Ascending aorta (tissue), 2 donors: ENCODE results near the gene HOXB3. TPM values are rescaled to one million over a fixed set of nuclear protein-coding genes. Genes with fewer than 3 reads are reported as not detected.

Experiments
- DNase-seq, 2 donors: peaks; one replicate each; pipeline ENCODE4 v3.0.0-alpha.2; 2019; ENCODE audit warnings: low spot score in 2 of 2
- H3K27ac ChIP-seq, 2 donors: fragments of 200-600 bp; sonication (generic); one replicate each; pipeline ENCODE4 v1.5.1; 2016 to 2017; ENCODE audit warnings: mild to moderate bottlenecking in 1 of 2
- H3K27me3 ChIP-seq: fragments of 200-600 bp; sonication (generic); one replicate; pipeline ENCODE4 v1.5.1; 2017
- H3K36me3 ChIP-seq, 2 donors: fragments of 200-600 bp; sonication (generic); one replicate each; pipeline ENCODE4 v1.5.1; 2016
- H3K4me1 ChIP-seq, 2 donors: fragments of 200-600 bp; sonication (generic); one replicate each; pipeline ENCODE4 v1.5.1; 2016 to 2017; ENCODE audit warnings: mild to moderate bottlenecking in 1 of 2
- H3K4me3 ChIP-seq, 2 donors: fragments of 200-600 bp; sonication (generic); one replicate each; pipeline ENCODE4 v1.5.1; 2016 to 2017; ENCODE audit warnings: mild to moderate bottlenecking in 1 of 2
- H3K9me3 ChIP-seq, 2 donors: fragments of 200-600 bp; sonication (generic); one replicate each; pipeline ENCODE4 v1.5.1; 2016
- intact Hi-C: fragments of 100-400 bp; cut with DNase I; formaldehyde crosslinking; loops from one replicate; pipeline ENCODE4 v1.15.1; 2023
- total RNA-seq: library from RNA; depleted of rRNA; stranded (reverse); fragments of >200 nt; gene quantifications from one replicate; pipeline ENCODE4 v1.1.0, GENCODE V29; 2016
- TF ChIP-seq, protein P1 (sequence below), 3 experiments: fragments of 200-600 bp in 2 of 3; fragments of 450-650 bp in 1 of 3; sonication (generic) in 2 of 3; IDR thresholded peaks; one replicate each; pipeline ENCODE4 v1.5.1; 2016 to 2019; ENCODE audit warnings: antibody characterized with exemption in 3 of 3, mild to moderate bottlenecking in 1 of 3, moderate library complexity in 1 of 3

The HOXB3 gene
- total RNA-seq, 1 donor from 2014 or later = 19.3 TPM

DNA sequence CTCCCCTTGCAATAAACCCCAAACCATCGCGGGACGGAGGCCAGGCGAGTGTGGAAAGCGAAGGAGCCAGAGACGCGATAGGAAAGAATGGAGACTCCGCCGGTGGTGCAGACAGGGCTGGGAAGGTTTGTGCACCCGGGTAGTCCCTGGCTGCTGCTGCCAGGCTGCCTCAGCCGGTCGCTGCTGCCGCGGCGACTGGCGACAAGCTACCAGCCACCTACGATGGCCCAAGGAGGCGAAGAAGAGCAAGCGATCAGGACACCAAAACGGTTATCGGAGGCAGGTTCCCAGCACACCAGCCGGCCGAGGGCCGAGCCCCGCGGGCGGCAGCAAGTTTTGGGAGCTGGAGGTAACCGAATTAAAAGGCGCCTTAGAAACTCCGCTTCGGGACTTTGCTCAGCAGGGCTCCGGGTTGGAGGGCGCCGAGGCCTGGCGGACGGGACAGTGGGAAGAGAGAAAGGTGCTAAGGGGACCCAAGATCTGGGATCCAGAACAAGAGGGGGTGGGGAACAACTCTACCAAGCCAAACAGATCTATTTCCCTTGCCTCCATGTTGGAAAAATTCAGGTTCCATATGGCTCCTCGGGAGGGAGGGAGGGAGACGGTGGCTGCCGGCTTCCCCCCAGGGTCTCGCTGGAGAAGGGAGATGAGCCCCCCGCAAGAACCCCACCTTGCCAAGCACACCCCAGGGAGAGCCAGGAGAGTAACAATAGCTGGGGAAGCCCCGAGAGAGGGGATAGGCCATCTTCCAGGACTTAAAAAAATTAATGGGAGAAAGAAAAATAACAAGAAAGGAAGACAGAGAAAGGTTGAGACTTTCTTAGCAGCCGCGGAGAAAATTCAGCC is 35.4 kb downstream of the HOXB3 start:
- peaks cover 19 to 21% of the 10 kb centered on the region in 2 donors for H3K36me3 ChIP-seq
- peak overlapping the region; percentile 71 to 80 for H3K4me3 ChIP-seq
- H3K27ac ChIP-seq = peak overlapping the region; percentile 84 to 97
- TF ChIP-seq, protein P1, sequence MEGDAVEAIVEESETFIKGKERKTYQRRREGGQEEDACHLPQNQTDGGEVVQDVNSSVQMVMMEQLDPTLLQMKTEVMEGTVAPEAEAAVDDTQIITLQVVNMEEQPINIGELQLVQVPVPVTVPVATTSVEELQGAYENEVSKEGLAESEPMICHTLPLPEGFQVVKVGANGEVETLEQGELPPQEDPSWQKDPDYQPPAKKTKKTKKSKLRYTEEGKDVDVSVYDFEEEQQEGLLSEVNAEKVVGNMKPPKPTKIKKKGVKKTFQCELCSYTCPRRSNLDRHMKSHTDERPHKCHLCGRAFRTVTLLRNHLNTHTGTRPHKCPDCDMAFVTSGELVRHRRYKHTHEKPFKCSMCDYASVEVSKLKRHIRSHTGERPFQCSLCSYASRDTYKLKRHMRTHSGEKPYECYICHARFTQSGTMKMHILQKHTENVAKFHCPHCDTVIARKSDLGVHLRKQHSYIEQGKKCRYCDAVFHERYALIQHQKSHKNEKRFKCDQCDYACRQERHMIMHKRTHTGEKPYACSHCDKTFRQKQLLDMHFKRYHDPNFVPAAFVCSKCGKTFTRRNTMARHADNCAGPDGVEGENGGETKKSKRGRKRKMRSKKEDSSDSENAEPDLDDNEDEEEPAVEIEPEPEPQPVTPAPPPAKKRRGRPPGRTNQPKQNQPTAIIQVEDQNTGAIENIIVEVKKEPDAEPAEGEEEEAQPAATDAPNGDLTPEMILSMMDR (IDR thresholded peaks at IDR 0.05) = no peak
- H3K9me3 ChIP-seq = no peaks in the 10 kb centered on the region
- H3K4me1 ChIP-seq = peaks cover 15 to 58% of the 10 kb centered on the region in 2 donors
- intact Hi-C loops = loop anchor here (2.0 kb wide), 1 partner anchor 16 kb away; no protein-coding TSS in a partner anchor
- no peak for DNase-seq
- H3K27me3 ChIP-seq = no peaks in the 10 kb centered on the region

DNA sequence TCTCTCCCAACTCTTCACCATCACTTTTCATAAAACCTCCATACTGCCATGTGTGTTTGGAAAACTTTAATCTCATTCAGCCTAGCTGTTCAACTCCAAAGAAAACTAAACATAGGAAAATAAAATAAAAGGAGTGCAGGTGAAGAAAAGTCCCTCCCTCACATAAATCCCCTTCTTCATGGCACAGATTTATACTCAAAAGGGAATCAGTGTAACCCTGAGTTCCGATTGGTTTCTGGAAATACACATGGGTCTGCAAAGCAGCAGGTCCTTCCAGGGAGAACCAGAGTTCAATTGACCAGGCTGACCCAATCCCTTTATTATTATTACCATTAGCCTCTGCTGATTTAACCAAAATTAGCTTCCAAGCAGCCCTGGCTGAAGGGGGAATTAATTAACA is 36.2 kb downstream of the HOXB3 start:
- peaks cover 15 to 56% of the 10 kb centered on the region in 2 donors for H3K4me1 ChIP-seq

GRCh38 chr17:48553190-48553547 is 36.9 kb downstream of the HOXB3 start:
- H3K36me3 ChIP-seq = peaks cover 19 to 25% of the 10 kb centered on the region in 2 donors
- H3K4me1 ChIP-seq = peaks cover 12 to 59% of the 10 kb centered on the region in 2 donors
- H3K9me3 ChIP-seq = no peaks in the 10 kb centered on the region
- TF ChIP-seq, protein P1 (IDR thresholded peaks at IDR 0.05) = no peak
- peak overlapping the region in 1 of 2 donors; percentile 80 for H3K4me3 ChIP-seq
- no peak for DNase-seq
- peak overlapping the region; percentile 84 to 97 for H3K27ac ChIP-seq
- intact Hi-C loops = no loop called here
- no peaks in the 10 kb centered on the region for H3K27me3 ChIP-seq

More for the DNA sequence above, 36.2 kb downstream of the HOXB3 start:
- Histone ChIP-seq H3K36me3 (peaks cover 19 to 25% of the 10 kb centered on the region in 2 donors), H3K9me3 (no peaks in the 10 kb centered on the region), H3K4me3 (peak overlapping the region; percentile 71 to 80), H3K27ac (peak overlapping the region; percentile 84 to 97), H3K27me3 (no peaks in the 10 kb centered on the region)
- DNase-seq = no peak
- TF ChIP-seq, protein P1 (IDR thresholded peaks at IDR 0.05) = no peak
- intact Hi-C loops = loop anchor here (2.0 kb wide), 1 partner anchor 17 kb away; no protein-coding TSS in a partner anchor

- intact Hi-C loops = no loop called here
- TF ChIP-seq, protein P1 (IDR thresholded peaks at IDR 0.05) = no peak
- DNase-seq = no peak
- H3K4me1 ChIP-seq = peaks cover 8 to 58% of the 10 kb centered on the region in 2 donors
- H3K9me3 ChIP-seq = no peaks in the 10 kb centered on the region
- peak overlapping the region in 1 of 2 donors; percentile 80 for H3K4me3 ChIP-seq
- no peaks in the 10 kb centered on the region for H3K27me3 ChIP-seq
- H3K27ac ChIP-seq = peak overlapping the region; percentile 84 to 97
- peaks cover 19 to 25% of the 10 kb centered on the region in 2 donors for H3K36me3 ChIP-seq
These were observed 37.4 kb downstream of the HOXB3 start for GRCh38 chr17:48552466-48553189.

- intact Hi-C loops = no loop called here
- peaks cover 19 to 25% of the 10 kb centered on the region in 2 donors for H3K36me3 ChIP-seq
- no peak for DNase-seq
- TF ChIP-seq, protein P1 (IDR thresholded peaks at IDR 0.05) = no peak
- H3K27me3 ChIP-seq = no peaks in the 10 kb centered on the region
- H3K4me3 ChIP-seq = peak overlapping the region in 1 of 2 donors; percentile 80
- no peaks in the 10 kb centered on the region for H3K9me3 ChIP-seq
- peak overlapping the region; percentile 84 to 97 for H3K27ac ChIP-seq
- peaks cover 4 to 55% of the 10 kb centered on the region in 2 donors for H3K4me1 ChIP-seq
These were observed 38.2 kb downstream of the HOXB3 start for GRCh38 chr17:48551596-48552465.
